Mesenchymal stem cell (in vitro differentiated cells and primary cell): Measurements from ENCODE around the gene PLA2G2D.
A peak's percentile ranks its signal among the peaks of the same experiment; 100 is the strongest.

ENCODE experiments used
- DNase-seq: peaks from one replicate; pipeline ENCODE4 v3.0.0-alpha.2; 2013
- H2AFZ ChIP-seq: one replicate; pipeline ENCODE4 v1.6.1; 2013; ENCODE audit warnings: low read depth, mild to moderate bottlenecking, control low read depth, inconsistent platforms, low read length, moderate library complexity
- H2AK5ac ChIP-seq: 2 replicates; pipeline ENCODE4 v1.6.1; 2013; ENCODE audit warnings: low read length, moderate library complexity, mild to moderate bottlenecking, inconsistent platforms; ENCODE audit not compliant: severe bottlenecking
- H2BK120ac ChIP-seq: one replicate; pipeline ENCODE4 v1.6.1; 2013; ENCODE audit warnings: low read depth, mild to moderate bottlenecking, inconsistent platforms, low read length, moderate library complexity
- H2BK12ac ChIP-seq, 2 experiments: one replicate each; pipeline ENCODE4 v1.6.1; 2013; ENCODE audit warnings: inconsistent platforms in 2 of 2, low read length in 2 of 2, mild to moderate bottlenecking in 2 of 2, moderate library complexity in 2 of 2, control low read depth in 1 of 2
- H2BK15ac ChIP-seq: one replicate; pipeline ENCODE4 v1.6.1; 2013; ENCODE audit warnings: mild to moderate bottlenecking, low read depth, inconsistent platforms; ENCODE audit not compliant: poor library complexity, severe bottlenecking
- H2BK5ac ChIP-seq: 2 replicates; pipeline ENCODE4 v1.6.1; 2013; ENCODE audit warnings: low read depth, mild to moderate bottlenecking, low read length, control low read depth, inconsistent platforms; ENCODE audit not compliant: poor library complexity, severe bottlenecking
- H3K14ac ChIP-seq, 2 experiments: one replicate each; pipeline ENCODE4 v1.6.1; 2013; ENCODE audit warnings: inconsistent platforms in 2 of 2, low read length in 2 of 2, control low read depth in 1 of 2, mild to moderate bottlenecking in 1 of 2, moderate library complexity in 1 of 2
- H3K18ac ChIP-seq, 2 experiments: one replicate each; pipeline ENCODE4 v1.6.1; 2013; ENCODE audit warnings: inconsistent platforms in 2 of 2, low read length in 2 of 2, control low read depth in 1 of 2, low read depth in 1 of 2, mild to moderate bottlenecking in 1 of 2
- H3K23ac ChIP-seq, 2 experiments: one replicate each; pipeline ENCODE4 v1.6.1; 2013; ENCODE audit warnings: inconsistent platforms in 2 of 2, low read length in 2 of 2, mild to moderate bottlenecking in 2 of 2, moderate library complexity in 2 of 2, control low read depth in 1 of 2
- H3K27ac ChIP-seq: 2 replicates; pipeline ENCODE4 v1.5.1; 2013; ENCODE audit warnings: mild to moderate bottlenecking, moderate library complexity, low read length, control low read depth, inconsistent platforms; ENCODE audit not compliant: poor library complexity, severe bottlenecking
- H3K27me3 ChIP-seq, 2 experiments: 2 replicates each; pipeline versions ENCODE4 v1.6.1 to v1.7.0; 2013; ENCODE audit warnings: low read length in 2 of 2, mild to moderate bottlenecking in 2 of 2, moderate library complexity in 2 of 2, control low read depth in 1 of 2, inconsistent platforms in 1 of 2; ENCODE audit not compliant: control insufficient read depth in 1 of 2, insufficient read depth in 1 of 2
- H3K36me3 ChIP-seq, 2 experiments: 2 replicates each; pipeline versions ENCODE4 v1.6.1 to v1.7.0; 2013; ENCODE audit warnings: low read length in 2 of 2, control low read depth in 1 of 2, inconsistent platforms in 1 of 2, low read depth in 1 of 2, mild to moderate bottlenecking in 1 of 2; ENCODE audit not compliant: insufficient read depth in 2 of 2, control insufficient read depth in 1 of 2
- H3K4ac ChIP-seq, 2 experiments: one replicate each; pipeline ENCODE4 v1.6.1; 2013; ENCODE audit warnings: inconsistent platforms in 2 of 2, low read length in 2 of 2, mild to moderate bottlenecking in 2 of 2, moderate library complexity in 2 of 2, control low read depth in 1 of 2, low read depth in 1 of 2
- H3K4me1 ChIP-seq: 2 replicates; pipeline ENCODE4 v1.6.1; 2013; ENCODE audit warnings: low read depth, low read length, control low read depth; ENCODE audit not compliant: control insufficient read depth, insufficient read depth
- H3K4me2 ChIP-seq: 2 replicates; pipeline ENCODE4 v1.6.1; 2013; ENCODE audit warnings: low read length, mild to moderate bottlenecking, inconsistent platforms; ENCODE audit not compliant: poor library complexity, severe bottlenecking
- H3K4me3 ChIP-seq, 2 experiments: 2 replicates each; pipeline versions ENCODE4 v1.5.1 to v1.7.0; 2013; ENCODE audit warnings: low read length in 2 of 2, mild to moderate bottlenecking in 2 of 2, control low read depth in 1 of 2, low read depth in 1 of 2; ENCODE audit not compliant: insufficient read depth in 1 of 2
- H3K79me1 ChIP-seq: replicated peaks from 2 replicates; pipeline ENCODE4 v1.6.1; 2013; ENCODE audit warnings: mild to moderate bottlenecking, control low read depth, low read length, inconsistent platforms; ENCODE audit not compliant: poor library complexity, severe bottlenecking
- H3K9ac ChIP-seq: 2 replicates; pipeline ENCODE4 v1.7.0; 2013; ENCODE audit warnings: mild to moderate bottlenecking, low read length, moderate library complexity
- H3K9me3 ChIP-seq: 2 replicates; pipeline ENCODE4 v1.7.0; 2013; ENCODE audit warnings: mild to moderate bottlenecking, low read length; ENCODE audit not compliant: control insufficient read depth
- H4K8ac ChIP-seq: one replicate; pipeline ENCODE4 v1.6.1; 2013; ENCODE audit warnings: inconsistent platforms, mild to moderate bottlenecking, low read length, moderate library complexity
- H4K91ac ChIP-seq: one replicate; pipeline ENCODE4 v1.6.1; 2013; ENCODE audit warnings: mild to moderate bottlenecking, low read length, inconsistent platforms
- WGBS: methylation state at CpG from one replicate; pipeline ENCODE4 v1.1.7; 2013; ENCODE audit warnings: mixed read lengths; 5-methylcytosine and 5-hydroxymethylcytosine counted together

Gene PLA2G2D

DNA sequence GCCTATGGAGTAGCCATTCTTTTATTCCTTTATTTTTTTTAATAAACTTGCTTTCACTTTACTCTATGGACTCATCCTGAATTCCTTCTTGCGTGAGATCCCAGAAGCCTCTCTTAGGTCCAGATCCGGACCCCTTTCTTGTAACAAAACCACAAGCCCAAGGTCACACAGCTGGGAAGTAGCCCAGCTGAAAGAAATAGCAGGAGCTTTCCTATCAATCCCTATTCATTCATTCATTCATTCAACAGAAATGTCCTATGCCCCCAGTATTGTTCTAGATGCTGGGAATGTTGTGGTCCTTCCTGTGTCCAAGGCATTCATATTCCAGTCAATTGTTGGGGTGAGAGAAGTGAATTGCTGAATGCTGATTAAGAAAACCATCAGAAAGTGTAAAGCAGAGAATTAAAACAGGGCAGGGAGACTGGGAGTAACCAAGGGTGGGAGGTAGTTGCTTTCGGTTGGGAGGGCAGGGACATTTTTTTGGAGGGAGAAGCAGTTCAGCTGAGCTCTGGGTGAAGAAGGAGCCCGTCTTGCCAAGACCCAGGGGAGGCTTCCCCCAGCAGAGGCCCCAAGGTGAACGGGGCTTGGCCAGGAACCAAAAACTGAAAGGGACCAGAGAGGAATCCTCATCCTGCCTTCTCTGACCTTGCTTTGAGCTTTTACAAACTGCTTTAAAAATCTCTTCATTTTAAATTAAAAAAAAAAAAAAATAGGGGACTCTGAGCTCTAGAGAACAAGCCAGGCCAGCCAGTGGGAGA lies 10.8 kb downstream of the PLA2G2D start:
- no peak overlapping the region for H2AK5ac ChIP-seq
- H3K14ac ChIP-seq: no peak overlapping the region
- no peak overlapping the region for H3K9ac ChIP-seq
- H3K27me3 ChIP-seq: peaks cover 0 to 3% of the 10 kb centered on the region in 2 experiments
- H3K4ac ChIP-seq: no peak overlapping the region
- no peak overlapping the region for H2AFZ ChIP-seq
- no peaks in the 10 kb centered on the region for H3K9me3 ChIP-seq
- DNase-seq: no peak
- H3K79me1 ChIP-seq: no peaks in the 10 kb centered on the region
- no peaks in the 10 kb centered on the region for H3K36me3 ChIP-seq
- H3K4me2 ChIP-seq: no peak overlapping the region
- H2BK5ac ChIP-seq: no peak overlapping the region
- H3K4me3 ChIP-seq: no peak overlapping the region
- H2BK120ac ChIP-seq: no peak overlapping the region
- H4K8ac ChIP-seq: no peak overlapping the region
- WGBS: 93% methylated on average over 5 of the region's 5 CpGs
- H3K23ac ChIP-seq: no peak overlapping the region
- no peak overlapping the region for H2BK15ac ChIP-seq
- no peak overlapping the region for H3K18ac ChIP-seq
- no peak overlapping the region for H2BK12ac ChIP-seq
- no peak overlapping the region for H3K27ac ChIP-seq
- H4K91ac ChIP-seq: no peak overlapping the region
- no peaks in the 10 kb centered on the region for H3K4me1 ChIP-seq

DNA sequence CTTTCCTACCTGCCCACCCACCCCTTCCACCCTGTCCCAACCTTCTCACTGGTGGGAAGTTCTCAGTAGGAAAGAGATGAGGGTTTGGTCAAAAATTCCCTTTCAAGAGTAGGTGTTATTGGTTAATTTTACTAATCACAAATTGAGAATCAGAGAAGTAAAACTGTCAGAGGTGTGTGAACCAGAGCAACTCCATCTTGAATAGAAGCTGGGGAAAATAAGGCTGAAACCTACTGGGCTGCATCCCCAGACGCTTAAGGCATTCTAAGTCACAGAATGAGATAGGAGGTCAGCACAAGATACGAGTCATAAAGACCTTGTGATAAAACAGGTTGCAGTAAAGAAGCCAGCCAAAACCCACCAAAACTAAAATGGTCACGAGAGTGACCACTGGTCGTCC lies 11.5 kb downstream of the PLA2G2D start:
- Histone ChIP-seq H3K23ac (no peak overlapping the region), H3K4me1 (no peaks in the 10 kb centered on the region), H2AK5ac (no peak overlapping the region), H3K4me2 (no peak overlapping the region), H3K14ac (no peak overlapping the region), H2BK120ac (no peak overlapping the region), H3K27ac (no peak overlapping the region), H4K91ac (no peak overlapping the region), H3K4ac (no peak overlapping the region), H2BK15ac (no peak overlapping the region), H2AFZ (no peak overlapping the region), H3K18ac (no peak overlapping the region), H3K36me3 (no peaks in the 10 kb centered on the region), H3K4me3 (peak overlapping the region in 1 of 2 experiments; percentile 14), H3K79me1 (no peaks in the 10 kb centered on the region), H2BK12ac (no peak overlapping the region), H3K27me3 (peaks cover 0 to 3% of the 10 kb centered on the region in 2 experiments), H3K9me3 (no peaks in the 10 kb centered on the region), H2BK5ac (no peak overlapping the region), H4K8ac (no peak overlapping the region), H3K9ac (no peak overlapping the region)
- WGBS: 70% methylated on average over 4 of the region's 4 CpGs
- no peak for DNase-seq

DNA sequence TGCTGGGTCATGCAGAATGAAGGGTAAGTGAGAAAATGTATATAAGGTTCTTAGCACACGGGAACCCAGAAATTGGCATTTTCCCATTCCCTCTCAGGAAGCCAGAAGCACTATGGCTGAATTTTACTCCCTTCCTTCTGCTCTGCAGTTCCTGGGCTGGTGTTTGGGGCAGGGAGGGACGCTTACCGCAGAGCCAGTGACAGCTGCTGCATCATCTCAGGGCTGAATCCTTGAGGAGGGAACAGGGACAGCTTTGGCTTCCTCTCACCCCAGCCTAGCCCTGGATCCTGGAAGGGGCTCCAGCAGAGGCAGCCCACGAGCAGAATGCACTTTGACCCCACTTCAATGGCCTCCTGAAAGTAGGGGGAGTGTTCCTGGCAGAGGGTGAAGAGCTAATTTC lies 12.0 kb downstream of the PLA2G2D start:
- Histone ChIP-seq H2BK12ac (no peak overlapping the region), H3K4me2 (no peak overlapping the region), H2BK15ac (no peak overlapping the region), H3K18ac (no peak overlapping the region), H3K27ac (no peak overlapping the region), H3K23ac (no peak overlapping the region), H2AK5ac (no peak overlapping the region), H2AFZ (no peak overlapping the region), H3K4me3 (peak overlapping the region in 1 of 2 experiments; percentile 14), H3K79me1 (no peaks in the 10 kb centered on the region), H3K14ac (no peak overlapping the region), H3K4ac (no peak overlapping the region), H3K27me3 (peaks cover 0 to 3% of the 10 kb centered on the region in 2 experiments), H3K9ac (no peak overlapping the region), H4K91ac (no peak overlapping the region), H3K36me3 (no peaks in the 10 kb centered on the region), H4K8ac (no peak overlapping the region), H3K9me3 (no peaks in the 10 kb centered on the region), H2BK5ac (no peak overlapping the region), H2BK120ac (no peak overlapping the region), H3K4me1 (no peaks in the 10 kb centered on the region)
- no peak for DNase-seq
- WGBS: 69% methylated on average over 4 of the region's 4 CpGs

DNA sequence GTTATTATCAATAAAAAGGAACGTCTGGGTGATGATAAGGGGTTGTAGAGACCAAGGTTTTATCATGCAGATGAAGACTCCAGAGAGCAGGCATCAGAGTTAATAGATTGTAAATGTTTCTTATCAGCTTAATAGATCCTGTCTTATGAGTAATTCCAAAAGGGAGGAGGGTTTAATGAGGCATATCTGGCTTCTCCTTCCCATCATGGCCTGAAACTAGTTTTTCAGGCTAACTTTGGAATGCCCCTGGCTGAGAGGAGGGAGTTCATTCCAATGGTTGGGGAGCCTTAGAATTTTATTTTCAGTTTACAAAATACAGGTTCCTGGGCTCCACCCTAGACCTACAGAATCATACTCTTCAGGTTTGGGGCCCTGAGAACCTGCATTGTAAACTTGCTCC lies 13.5 kb downstream of the PLA2G2D start:
- H3K9me3 ChIP-seq: no peaks in the 10 kb centered on the region
- H3K4me2 ChIP-seq: no peak overlapping the region
- DNase-seq: no peak
- H3K18ac ChIP-seq: no peak overlapping the region
- H4K8ac ChIP-seq: no peak overlapping the region
- WGBS: 41% methylated on average over 1 of the region's 1 CpG
- H3K4me3 ChIP-seq: no peak overlapping the region
- H2BK120ac ChIP-seq: no peak overlapping the region
- no peak overlapping the region for H2AFZ ChIP-seq
- H2BK15ac ChIP-seq: no peak overlapping the region
- no peaks in the 10 kb centered on the region for H3K79me1 ChIP-seq
- no peak overlapping the region for H3K27ac ChIP-seq
- H4K91ac ChIP-seq: no peak overlapping the region
- H2BK12ac ChIP-seq: no peak overlapping the region
- no peak overlapping the region for H3K4ac ChIP-seq
- H3K36me3 ChIP-seq: no peaks in the 10 kb centered on the region
- H3K14ac ChIP-seq: no peak overlapping the region
- H2BK5ac ChIP-seq: no peak overlapping the region
- no peak overlapping the region for H2AK5ac ChIP-seq
- no peak overlapping the region for H3K23ac ChIP-seq
- H3K9ac ChIP-seq: no peak overlapping the region
- peaks cover 0 to 3% of the 10 kb centered on the region in 2 experiments for H3K27me3 ChIP-seq
- no peaks in the 10 kb centered on the region for H3K4me1 ChIP-seq
